Trophoblast cell (in vitro differentiated cells and primary cell): ENCODE data around the gene CSF1R.
A peak's percentile ranks its signal among the peaks of the same experiment; 100 is the strongest.

ENCODE experiments used
- DNase-seq, 2 donors: peaks; one replicate each; pipeline ENCODE4 v3.0.0-alpha.2; 2016
- H2AFZ ChIP-seq: 2 replicates; pipeline ENCODE4 v1.6.1; 2013; ENCODE audit warnings: low read length, moderate library complexity, mild to moderate bottlenecking; ENCODE audit not compliant: insufficient read depth, poor library complexity
- H2AK5ac ChIP-seq: 2 replicates; pipeline ENCODE4 v1.6.1; 2013; ENCODE audit warnings: mild to moderate bottlenecking, low read length
- H2BK120ac ChIP-seq: 2 replicates; pipeline ENCODE4 v1.6.1; 2013; ENCODE audit warnings: low read length, mild to moderate bottlenecking, moderate library complexity; ENCODE audit not compliant: insufficient read depth, poor library complexity
- H2BK12ac ChIP-seq: 2 replicates; pipeline ENCODE4 v1.6.1; 2013; ENCODE audit warnings: mild to moderate bottlenecking, low read length, moderate library complexity
- H2BK5ac ChIP-seq: 2 replicates; pipeline ENCODE4 v1.6.1; 2013; ENCODE audit warnings: low read length, low read depth, moderate library complexity, mild to moderate bottlenecking; ENCODE audit not compliant: poor library complexity
- H3K14ac ChIP-seq: 2 replicates; pipeline ENCODE4 v1.6.1; 2013; ENCODE audit warnings: mild to moderate bottlenecking, low read length
- H3K18ac ChIP-seq: 2 replicates; pipeline ENCODE4 v1.6.1; 2013; ENCODE audit warnings: mild to moderate bottlenecking, low read length
- H3K23ac ChIP-seq: 2 replicates; pipeline ENCODE4 v1.6.1; 2013; ENCODE audit warnings: low read length
- H3K27ac ChIP-seq: 2 replicates; pipeline ENCODE4 v1.5.1; 2013; ENCODE audit warnings: low read depth, mild to moderate bottlenecking, inconsistent platforms, low read length, moderate library complexity
- H3K27me3 ChIP-seq: 2 replicates; pipeline ENCODE4 v1.6.1; 2013; ENCODE audit warnings: inconsistent platforms, mild to moderate bottlenecking, low read length, moderate library complexity; ENCODE audit not compliant: insufficient read depth
- H3K36me3 ChIP-seq, 2 experiments: 1 replicate in 1 of 2; 2 replicates in 1 of 2; pipeline ENCODE4 v1.6.1; 2013; ENCODE audit warnings: low read length in 2 of 2, mild to moderate bottlenecking in 2 of 2, moderate library complexity in 1 of 2; ENCODE audit not compliant: insufficient read depth in 2 of 2, control insufficient read depth in 1 of 2
- H3K4ac ChIP-seq: 2 replicates; pipeline ENCODE4 v1.6.1; 2013; ENCODE audit warnings: low read depth, mild to moderate bottlenecking, low read length, moderate library complexity
- H3K4me1 ChIP-seq, 2 experiments: 1 replicate in 1 of 2; 2 replicates in 1 of 2; pipeline ENCODE4 v1.6.1; 2013; ENCODE audit warnings: low read length in 2 of 2, mild to moderate bottlenecking in 2 of 2, moderate library complexity in 1 of 2; ENCODE audit not compliant: insufficient read depth in 2 of 2, control insufficient read depth in 1 of 2
- H3K4me2 ChIP-seq: 2 replicates; pipeline ENCODE4 v1.6.1; 2013; ENCODE audit warnings: inconsistent platforms, mild to moderate bottlenecking, low read length, moderate library complexity
- H3K4me3 ChIP-seq: 2 replicates; pipeline ENCODE4 v1.5.1; 2013; ENCODE audit warnings: mild to moderate bottlenecking, low read depth, low read length, inconsistent platforms
- H3K79me1 ChIP-seq: one replicate; pipeline ENCODE4 v1.6.1; 2013; ENCODE audit warnings: low read length
- H3K79me2 ChIP-seq: 2 replicates; pipeline ENCODE4 v1.6.1; 2013; ENCODE audit warnings: low read length, mild to moderate bottlenecking; ENCODE audit not compliant: control insufficient read depth, insufficient read depth, poor library complexity
- H3K9ac ChIP-seq: 2 replicates; pipeline ENCODE4 v1.6.1; 2013; ENCODE audit warnings: mild to moderate bottlenecking, low read length
- H3K9me3 ChIP-seq: 2 replicates; pipeline ENCODE4 v1.6.1; 2013; ENCODE audit warnings: low read depth, mild to moderate bottlenecking, control low read depth, inconsistent platforms, low read length; ENCODE audit not compliant: insufficient read depth
- H4K12ac ChIP-seq: 2 replicates; pipeline ENCODE4 v1.6.1; 2013; ENCODE audit warnings: low read depth, mild to moderate bottlenecking, low read length, moderate library complexity
- H4K8ac ChIP-seq: 2 replicates; pipeline ENCODE4 v1.6.1; 2013; ENCODE audit warnings: low read depth, mild to moderate bottlenecking, low read length, moderate library complexity
- H4K91ac ChIP-seq: one replicate; pipeline ENCODE4 v1.6.1; 2013; ENCODE audit warnings: low read depth, mild to moderate bottlenecking, low read length, moderate library complexity
- WGBS: extraction: QIAGEN DNeasy Blood & Tissue Kit; methylation state at CpG from one replicate; pipeline ENCODE4 v1.1.7; 2013; ENCODE audit warnings: missing lambda C conversion rate; ENCODE audit not compliant: insufficient read length, insufficient coverage; ENCODE audit errors: extremely low coverage; 5-methylcytosine and 5-hydroxymethylcytosine counted together

Gene CSF1R

GRCh38 chr5:150057511-150057910, 28.8 kb downstream of the CSF1R start:
- Histone ChIP-seq H3K14ac (no peak overlapping the region), H4K8ac (no peak overlapping the region), H2BK12ac (no peak overlapping the region), H4K91ac (no peak overlapping the region), H3K9ac (no peak overlapping the region), H3K4me3 (no peak overlapping the region), H4K12ac (no peak overlapping the region), H3K18ac (no peak overlapping the region), H3K9me3 (peaks cover 2% of the 10 kb centered on the region), H3K27ac (no peak overlapping the region), H3K4me1 (peaks cover 3 to 8% of the 10 kb centered on the region in 2 experiments), H2AFZ (no peak overlapping the region), H3K23ac (no peak overlapping the region), H3K27me3 (no peaks in the 10 kb centered on the region), H2AK5ac (no peak overlapping the region), H3K36me3 (peaks cover 44 to 52% of the 10 kb centered on the region in 2 experiments), H3K4me2 (no peak overlapping the region), H2BK120ac (no peak overlapping the region), H2BK5ac (peak overlapping the region; percentile 23), H3K79me2 (no peaks in the 10 kb centered on the region), H3K4ac (no peak overlapping the region), H3K79me1 (no peaks in the 10 kb centered on the region)
- WGBS, result no CpG with 5 or more reads among the region's 2 CpGs
- no peak for DNase-seq

DNA sequence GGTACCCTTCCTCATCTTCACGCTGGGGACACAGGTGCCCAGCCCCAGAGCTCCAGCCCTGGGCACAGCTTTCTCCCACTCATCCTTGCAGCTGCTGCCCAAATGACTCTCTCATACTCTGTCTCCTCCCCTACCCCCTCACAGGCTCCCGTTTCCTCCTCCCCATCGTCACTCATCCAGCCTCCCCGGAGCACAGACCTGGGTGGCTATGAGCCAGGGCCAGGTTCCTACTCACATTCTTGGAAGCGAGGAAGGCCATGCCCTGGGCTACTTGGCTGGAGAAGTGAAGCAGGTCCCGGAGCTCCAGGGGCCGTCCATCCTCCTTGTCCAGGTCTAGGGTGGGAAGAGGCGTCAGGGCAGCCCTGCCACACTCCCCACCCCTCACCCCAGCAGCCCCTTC, 29.3 kb downstream of the CSF1R start:
- H3K4me1 ChIP-seq, result peaks cover 3 to 8% of the 10 kb centered on the region in 2 experiments
- H3K23ac ChIP-seq, result no peak overlapping the region
- no peak overlapping the region for H3K4me2 ChIP-seq
- H3K9me3 ChIP-seq, result peaks cover 2% of the 10 kb centered on the region
- H3K79me1 ChIP-seq, result no peaks in the 10 kb centered on the region
- WGBS, result no CpG with 5 or more reads among the region's 8 CpGs
- DNase-seq, result no peak
- H4K12ac ChIP-seq, result no peak overlapping the region
- no peak overlapping the region for H3K4me3 ChIP-seq
- no peak overlapping the region for H4K91ac ChIP-seq
- H2AFZ ChIP-seq, result no peak overlapping the region
- H2BK12ac ChIP-seq, result no peak overlapping the region
- H2BK5ac ChIP-seq, result no peak overlapping the region
- H3K36me3 ChIP-seq, result peaks cover 49 to 56% of the 10 kb centered on the region in 2 experiments
- H3K14ac ChIP-seq, result no peak overlapping the region
- no peak overlapping the region for H3K4ac ChIP-seq
- no peaks in the 10 kb centered on the region for H3K79me2 ChIP-seq
- no peak overlapping the region for H3K9ac ChIP-seq
- no peak overlapping the region for H4K8ac ChIP-seq
- H3K27me3 ChIP-seq, result no peaks in the 10 kb centered on the region
- no peak overlapping the region for H3K27ac ChIP-seq
- no peak overlapping the region for H2BK120ac ChIP-seq
- no peak overlapping the region for H3K18ac ChIP-seq
- no peak overlapping the region for H2AK5ac ChIP-seq

- Histone ChIP-seq H3K14ac (no peak overlapping the region), H3K79me1 (no peaks in the 10 kb centered on the region), H2AFZ (no peak overlapping the region), H3K27me3 (no peaks in the 10 kb centered on the region), H3K27ac (no peak overlapping the region), H4K91ac (no peak overlapping the region), H3K36me3 (peaks cover 53 to 61% of the 10 kb centered on the region in 2 experiments), H3K23ac (no peak overlapping the region), H3K4me1 (peaks cover 3 to 8% of the 10 kb centered on the region in 2 experiments), H3K79me2 (no peaks in the 10 kb centered on the region), H2BK5ac (no peak overlapping the region), H3K4me2 (no peak overlapping the region), H3K9me3 (peaks cover 2% of the 10 kb centered on the region), H3K4me3 (no peak overlapping the region), H3K9ac (no peak overlapping the region), H2AK5ac (no peak overlapping the region), H3K4ac (no peak overlapping the region), H3K18ac (no peak overlapping the region), H2BK120ac (no peak overlapping the region), H2BK12ac (no peak overlapping the region), H4K8ac (no peak overlapping the region), H4K12ac (no peak overlapping the region)
- WGBS, result no CpG with 5 or more reads among the region's 9 CpGs
- DNase-seq, result no peak
Measured at GRCh38 chr5:150056075-150056443, 30.3 kb downstream of the CSF1R start.

- Histone ChIP-seq H3K4me3 (no peak overlapping the region), H2AK5ac (no peak overlapping the region), H3K27me3 (no peaks in the 10 kb centered on the region), H3K4me1 (peaks cover 3 to 8% of the 10 kb centered on the region in 2 experiments), H3K79me2 (no peaks in the 10 kb centered on the region), H3K36me3 (peaks cover 50 to 65% of the 10 kb centered on the region in 2 experiments), H3K9ac (no peak overlapping the region), H2BK120ac (no peak overlapping the region), H3K27ac (no peak overlapping the region), H2BK12ac (no peak overlapping the region), H2BK5ac (no peak overlapping the region), H3K9me3 (peaks cover 2% of the 10 kb centered on the region), H3K18ac (no peak overlapping the region), H4K91ac (no peak overlapping the region), H3K79me1 (no peaks in the 10 kb centered on the region), H3K4ac (no peak overlapping the region), H3K4me2 (no peak overlapping the region), H4K8ac (no peak overlapping the region), H3K23ac (no peak overlapping the region), H3K14ac (no peak overlapping the region), H2AFZ (no peak overlapping the region), H4K12ac (no peak overlapping the region)
- DNase-seq, result no peak
- WGBS, result no CpG with 5 or more reads among the region's 14 CpGs
Measured at GRCh38 chr5:150055326-150056074, 30.9 kb downstream of the CSF1R start.
